Sigmoid colon (tissue), 7 donors: ENCODE results near the gene TMEM106C. TPM values are rescaled to one million over a fixed set of nuclear protein-coding genes. Genes with fewer than 3 reads are reported as not detected.
A peak's percentile ranks its signal among the peaks of the same experiment; 100 is the strongest.

ENCODE experiments used
- DNase-seq: peaks from one replicate; pipeline ENCODE4 v3.0.0-alpha.2; 2019
- H3K27ac ChIP-seq, 4 donors: fragments of 200-600 bp; sonication (generic); one replicate each; pipeline ENCODE4 v1.5.1; 2016 to 2019; ENCODE audit warnings: mild to moderate bottlenecking in 1 of 4
- H3K27me3 ChIP-seq, 3 donors: fragments of 200-600 bp; sonication (generic); one replicate each; pipeline ENCODE4 v1.5.1; 2019; ENCODE audit warnings: mild to moderate bottlenecking in 1 of 3
- H3K36me3 ChIP-seq, 4 donors: fragments of 200-600 bp; sonication (generic); one replicate each; pipeline ENCODE4 v1.5.1; 2016 to 2019
- H3K4me1 ChIP-seq, 4 donors: fragments of 200-600 bp; sonication (generic); one replicate each; pipeline ENCODE4 v1.5.1; 2017 to 2019
- H3K4me3 ChIP-seq, 4 donors: fragments of 200-600 bp; sonication (generic); one replicate each; pipeline ENCODE4 v1.5.1; 2017 to 2019; ENCODE audit warnings: mild to moderate bottlenecking in 2 of 4, moderate library complexity in 1 of 4
- H3K9me3 ChIP-seq, 4 donors: fragments of 200-600 bp in 3 of 4; sonication (generic) in 3 of 4; one replicate each; pipeline versions ENCODE4 v1.5.1 to v1.6.1; 2013 to 2019
- EP300 ChIP-seq, 4 donors: sonication (generic); formaldehyde crosslinking; IDR thresholded peaks; one replicate each; pipeline ENCODE4 v1.6.1; 2017; ENCODE audit warnings: antibody characterized with exemption in 4 of 4
- POLR2A ChIP-seq, 2 donors: fragments of 450-650 bp; IDR thresholded peaks; one replicate each; pipeline ENCODE4 v1.6.1; 2016; ENCODE audit warnings: antibody characterized with exemption in 2 of 2, mild to moderate bottlenecking in 2 of 2, moderate library complexity in 2 of 2
- POLR2AphosphoS5 ChIP-seq, 4 donors: sonication (generic); formaldehyde crosslinking; IDR thresholded peaks; one replicate each; pipeline ENCODE4 v1.6.1; 2017; ENCODE audit warnings: antibody characterized with exemption in 4 of 4
- WGBS, 2 donors: extraction: QIAGEN DNeasy Blood & Tissue Kit; methylation state at CpG; one replicate each; pipeline ENCODE4 v1.1.7; 2013; 5-methylcytosine and 5-hydroxymethylcytosine counted together
- intact Hi-C: fragments of 100-400 bp; cut with DNase I; formaldehyde crosslinking; loops from one replicate; pipeline ENCODE4 v1.15.1; 2023
- polyA plus RNA-seq, 3 donors: library from polyadenylated mRNA; stranded (reverse); fragments of 200-250 nt; gene quantifications; one replicate each; pipeline ENCODE4 v1.2.3, GENCODE V29; 2013
- total RNA-seq, 4 donors: library from RNA; depleted of rRNA; stranded (reverse); fragments of >200 nt; gene quantifications; one replicate each; pipeline ENCODE4 v1.1.0, GENCODE V29; 2016
- TF ChIP-seq, protein P1 (sequence below), 4 experiments: fragments of 450-650 bp in 3 of 4; fragments of 200-600 bp in 1 of 4; IDR thresholded peaks; one replicate each; pipeline ENCODE4 v1.5.1; 2016 to 2019; ENCODE audit warnings: antibody characterized with exemption in 4 of 4, mild to moderate bottlenecking in 3 of 4, moderate library complexity in 2 of 4
- donor health status: healthy with polysubstance abuse.
- donor health status: Bipolar disorder and iron deficiency.
- donor health status: healthy.

The TMEM106C gene
- total and polyA plus RNA-seq, 7 donors, result 46.2 to 199 (median 122) TPM

DNA sequence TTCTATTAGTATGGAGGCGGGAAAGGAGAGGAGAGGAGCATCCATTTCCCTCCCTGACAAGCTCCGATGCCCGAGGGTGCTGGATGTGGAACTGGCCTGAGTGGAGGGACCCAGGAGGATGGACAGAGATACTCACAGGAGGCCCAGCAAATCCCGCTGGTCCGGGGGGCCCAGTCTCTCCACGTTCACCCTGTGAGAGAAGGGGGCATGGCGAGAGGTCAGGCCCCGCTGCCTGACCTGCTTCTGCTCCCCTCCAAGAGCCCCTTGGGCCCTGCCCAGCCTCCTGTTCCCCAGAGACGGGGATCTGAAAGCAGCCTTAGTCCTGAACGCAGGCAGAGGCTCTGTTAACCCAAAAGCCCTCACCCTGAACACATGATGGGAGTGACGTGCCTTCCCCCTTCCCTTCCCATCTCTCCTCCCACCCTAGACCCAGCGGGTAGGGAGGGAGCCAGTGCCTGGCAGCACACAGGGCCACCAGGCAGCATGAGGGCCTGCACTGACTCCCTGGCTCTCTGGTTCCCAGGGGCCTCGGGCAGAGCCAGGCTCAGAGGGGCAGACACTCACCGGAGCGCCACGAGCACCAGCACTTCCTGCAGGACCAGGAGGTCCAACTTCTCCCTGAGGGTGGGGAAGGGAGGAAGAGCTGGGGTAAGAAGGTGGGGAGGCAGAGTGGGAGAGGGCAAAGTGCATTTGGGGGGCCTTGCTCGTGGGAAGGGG, 17.5 kb downstream of the TMEM106C start:
- Histone ChIP-seq H3K27me3 (no peaks in the 10 kb centered on the region), H3K4me3 (no peak overlapping the region), H3K27ac (no peak overlapping the region), H3K36me3 (no peaks in the 10 kb centered on the region), H3K4me1 (no peaks in the 10 kb centered on the region), H3K9me3 (no peaks in the 10 kb centered on the region)
- intact Hi-C loops, result no loop called here
- DNase-seq, result no peak
- WGBS, 2 donors, result 68 to 75% methylated on average over 17 of the region's 17 CpGs
- TF ChIP-seq EP300 (IDR thresholded peaks at IDR 0.05) (no peak), POLR2A (IDR thresholded peaks at IDR 0.05) (no peak), POLR2AphosphoS5 (IDR thresholded peaks at IDR 0.05) (no peak)
- TF ChIP-seq, protein P1, sequence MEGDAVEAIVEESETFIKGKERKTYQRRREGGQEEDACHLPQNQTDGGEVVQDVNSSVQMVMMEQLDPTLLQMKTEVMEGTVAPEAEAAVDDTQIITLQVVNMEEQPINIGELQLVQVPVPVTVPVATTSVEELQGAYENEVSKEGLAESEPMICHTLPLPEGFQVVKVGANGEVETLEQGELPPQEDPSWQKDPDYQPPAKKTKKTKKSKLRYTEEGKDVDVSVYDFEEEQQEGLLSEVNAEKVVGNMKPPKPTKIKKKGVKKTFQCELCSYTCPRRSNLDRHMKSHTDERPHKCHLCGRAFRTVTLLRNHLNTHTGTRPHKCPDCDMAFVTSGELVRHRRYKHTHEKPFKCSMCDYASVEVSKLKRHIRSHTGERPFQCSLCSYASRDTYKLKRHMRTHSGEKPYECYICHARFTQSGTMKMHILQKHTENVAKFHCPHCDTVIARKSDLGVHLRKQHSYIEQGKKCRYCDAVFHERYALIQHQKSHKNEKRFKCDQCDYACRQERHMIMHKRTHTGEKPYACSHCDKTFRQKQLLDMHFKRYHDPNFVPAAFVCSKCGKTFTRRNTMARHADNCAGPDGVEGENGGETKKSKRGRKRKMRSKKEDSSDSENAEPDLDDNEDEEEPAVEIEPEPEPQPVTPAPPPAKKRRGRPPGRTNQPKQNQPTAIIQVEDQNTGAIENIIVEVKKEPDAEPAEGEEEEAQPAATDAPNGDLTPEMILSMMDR (IDR thresholded peaks at IDR 0.05), result no peak

GRCh38 chr12:47981496-47982260, 18.3 kb downstream of the TMEM106C start:
- DNase-seq, result no peak
- Histone ChIP-seq H3K36me3 (no peaks in the 10 kb centered on the region), H3K27ac (no peak overlapping the region), H3K4me1 (no peaks in the 10 kb centered on the region), H3K4me3 (no peak overlapping the region), H3K9me3 (no peaks in the 10 kb centered on the region), H3K27me3 (no peaks in the 10 kb centered on the region)
- intact Hi-C loops, result no loop called here
- no peak for TF ChIP-seq EP300 (IDR thresholded peaks at IDR 0.05)
- TF ChIP-seq POLR2AphosphoS5 (IDR thresholded peaks at IDR 0.05), result no peak
- TF ChIP-seq POLR2A (IDR thresholded peaks at IDR 0.05), result no peak
- TF ChIP-seq, protein P1 (IDR thresholded peaks at IDR 0.05), result no peak
- 25 to 66% methylated on average over 20 of the region's 20 CpGs for whole genome bisulfite sequencing, 2 donors

GRCh38 chr12:47982311-47982710, 18.9 kb downstream of the TMEM106C start:
- intact Hi-C loops, result no loop called here
- no peak overlapping the region for H3K27ac ChIP-seq
- TF ChIP-seq POLR2A (IDR thresholded peaks at IDR 0.05), result no peak
- TF ChIP-seq, protein P1 (IDR thresholded peaks at IDR 0.05), result no peak
- TF ChIP-seq POLR2AphosphoS5 (IDR thresholded peaks at IDR 0.05), result no peak
- no peak for TF ChIP-seq EP300 (IDR thresholded peaks at IDR 0.05)
- no peaks in the 10 kb centered on the region for H3K27me3 ChIP-seq
- H3K36me3 ChIP-seq, result no peaks in the 10 kb centered on the region
- no peak for DNase-seq
- H3K4me3 ChIP-seq, result no peak overlapping the region
- WGBS, 2 donors, result 75 to 77% methylated on average over 5 of the region's 5 CpGs
- no peaks in the 10 kb centered on the region for H3K9me3 ChIP-seq
- H3K4me1 ChIP-seq, result no peaks in the 10 kb centered on the region

GRCh38 chr12:47982770-47983169, 19.4 kb downstream of the TMEM106C start:
- Histone ChIP-seq H3K27me3 (no peaks in the 10 kb centered on the region), H3K4me1 (no peaks in the 10 kb centered on the region), H3K36me3 (no peaks in the 10 kb centered on the region), H3K27ac (no peak overlapping the region), H3K4me3 (no peak overlapping the region), H3K9me3 (no peaks in the 10 kb centered on the region)
- intact Hi-C loops, result no loop called here
- peak; percentile 29 for DNase-seq
- WGBS, 2 donors, result 93 to 94% methylated on average over 11 of the region's 11 CpGs
- TF ChIP-seq POLR2AphosphoS5 (IDR thresholded peaks at IDR 0.05) (no peak), EP300 (IDR thresholded peaks at IDR 0.05) (no peak)

- Histone ChIP-seq H3K4me1 (no peaks in the 10 kb centered on the region), H3K27me3 (no peaks in the 10 kb centered on the region), H3K27ac (no peak overlapping the region), H3K36me3 (no peaks in the 10 kb centered on the region), H3K9me3 (no peaks in the 10 kb centered on the region), H3K4me3 (no peak overlapping the region)
- WGBS, 2 donors, result 88 to 91% methylated on average over 5 of the region's 5 CpGs
- TF ChIP-seq POLR2AphosphoS5 (IDR thresholded peaks at IDR 0.05) (no peak), EP300 (IDR thresholded peaks at IDR 0.05) (no peak), POLR2A (IDR thresholded peaks at IDR 0.05) (no peak)
- TF ChIP-seq, protein P1 (IDR thresholded peaks at IDR 0.05), result no peak
- intact Hi-C loops, result no loop called here
- DNase-seq, result peak; percentile 48
These were observed 20.2 kb downstream of the TMEM106C start for GRCh38 chr12:47983541-47984115.
